BJ (cell line): ENCODE measurements around the gene KCNC4. TPM values are rescaled to one million over a fixed set of nuclear protein-coding genes. Genes with fewer than 3 reads are reported as not detected.

Source experiments
- CTCF ChIA-PET: fragments of 350-600 bp; formaldehyde crosslinking; extraction: SDS; loops from one replicate; lab custom pipeline; 2021; ENCODE audit warnings: antibody characterized with exemption, inconsistent platforms; lab: Yijun Ruan, JAX
- POLR2A ChIA-PET: fragments of 300-600 bp; sonication (Branson Sonifier 250); formaldehyde crosslinking; extraction: SDS; loops from one replicate; lab custom pipeline; 2021; ENCODE audit warnings: antibody characterized with exemption; lab: Charles Lee
- DNase-seq: peaks from one replicate; pipeline ENCODE4 v3.0.0-alpha.2; 2011; ENCODE audit warnings: low read depth
- H3K27me3 ChIP-seq: 2 replicates; pipeline ENCODE4 v1.6.0; 2011; ENCODE audit warnings: low read length; ENCODE audit not compliant: control insufficient read depth, insufficient read depth
- H3K36me3 ChIP-seq: 2 replicates; pipeline ENCODE4 v1.5.1; 2011; ENCODE audit warnings: low read length; ENCODE audit not compliant: control insufficient read depth, insufficient read depth
- H3K4me3 ChIP-seq: 2 replicates; pipeline ENCODE4 v1.5.1; 2011; ENCODE audit warnings: low read depth, mild to moderate bottlenecking, control low read depth, low read length
- polyA plus RNA-seq: library from polyadenylated mRNA; depleted of rRNA; stranded (reverse); fragments of >200 nt; gene quantifications from 2 replicates; pipeline ENCODE4 v1.2.3, GENCODE V29; 2011
- TF ChIP-seq, protein P1 (sequence below): IDR thresholded peaks from 2 replicates; pipeline ENCODE4 v1.5.1; 2011; ENCODE audit warnings: low read depth, mild to moderate bottlenecking, control low read depth, inconsistent platforms, low read length, moderate library complexity; ENCODE audit not compliant: insufficient read depth

Gene KCNC4
- polyA plus RNA-seq, 1 experiment = 2.6 TPM

- Histone ChIP-seq H3K36me3 (no peaks in the 10 kb centered on the region), H3K27me3 (no peaks in the 10 kb centered on the region), H3K4me3 (no peak overlapping the region)
- CTCF ChIA-PET = interaction anchor here (1.0 to 18.4 kb wide), 5 partner anchors 107 to 417 kb away, joined by 3 to 1014 read pairs (median 101); partner anchors contain the start of gene PROK1
- POLR2A ChIA-PET = no interaction called here
- TF ChIP-seq, protein P1, sequence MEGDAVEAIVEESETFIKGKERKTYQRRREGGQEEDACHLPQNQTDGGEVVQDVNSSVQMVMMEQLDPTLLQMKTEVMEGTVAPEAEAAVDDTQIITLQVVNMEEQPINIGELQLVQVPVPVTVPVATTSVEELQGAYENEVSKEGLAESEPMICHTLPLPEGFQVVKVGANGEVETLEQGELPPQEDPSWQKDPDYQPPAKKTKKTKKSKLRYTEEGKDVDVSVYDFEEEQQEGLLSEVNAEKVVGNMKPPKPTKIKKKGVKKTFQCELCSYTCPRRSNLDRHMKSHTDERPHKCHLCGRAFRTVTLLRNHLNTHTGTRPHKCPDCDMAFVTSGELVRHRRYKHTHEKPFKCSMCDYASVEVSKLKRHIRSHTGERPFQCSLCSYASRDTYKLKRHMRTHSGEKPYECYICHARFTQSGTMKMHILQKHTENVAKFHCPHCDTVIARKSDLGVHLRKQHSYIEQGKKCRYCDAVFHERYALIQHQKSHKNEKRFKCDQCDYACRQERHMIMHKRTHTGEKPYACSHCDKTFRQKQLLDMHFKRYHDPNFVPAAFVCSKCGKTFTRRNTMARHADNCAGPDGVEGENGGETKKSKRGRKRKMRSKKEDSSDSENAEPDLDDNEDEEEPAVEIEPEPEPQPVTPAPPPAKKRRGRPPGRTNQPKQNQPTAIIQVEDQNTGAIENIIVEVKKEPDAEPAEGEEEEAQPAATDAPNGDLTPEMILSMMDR = no peak
- DNase-seq = no peak
These were observed 9.9 kb upstream of the KCNC4 start for GRCh38 chr1:110200190-110200589.

DNA sequence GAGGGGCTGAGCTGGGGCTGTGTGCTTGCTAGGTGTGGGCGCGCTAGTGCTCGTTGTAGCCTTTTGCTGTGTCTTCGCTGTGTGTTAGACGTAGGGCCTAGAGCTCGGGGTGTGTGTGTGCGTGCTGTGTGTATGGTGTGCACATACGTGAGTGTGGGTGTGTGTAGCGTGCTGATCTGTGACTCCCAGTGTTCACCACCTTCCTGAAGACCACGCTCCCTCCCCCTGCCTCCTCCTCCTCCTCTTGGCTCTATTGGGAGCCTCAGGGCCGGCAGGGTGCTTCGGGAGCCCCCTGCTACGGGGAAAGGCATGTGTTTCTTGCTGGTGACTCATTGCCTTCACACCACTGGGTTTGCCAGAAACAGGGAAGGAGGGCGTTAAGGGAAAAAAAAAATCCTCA, 9.4 kb upstream of the KCNC4 start:
- Histone ChIP-seq H3K36me3 (no peaks in the 10 kb centered on the region), H3K27me3 (no peaks in the 10 kb centered on the region), H3K4me3 (no peak overlapping the region)
- ChIA-PET POLR2A (interaction anchor here (0.7 kb wide), 1 partner anchor 342 kb away, joined by 3 read pairs; no protein-coding TSS in a partner anchor), CTCF (interaction anchor here (0.9 to 18.4 kb wide), 8 partner anchors 84 to 416 kb away, joined by 3 to 1014 read pairs (median 5); partner anchors contain the start of gene PROK1)
- DNase-seq = no peak
- TF ChIP-seq, protein P1 = no peak

GRCh38 chr1:110201157-110201825, 8.8 kb upstream of the KCNC4 start:
- Histone ChIP-seq H3K27me3 (no peaks in the 10 kb centered on the region), H3K4me3 (no peak overlapping the region), H3K36me3 (no peaks in the 10 kb centered on the region)
- TF ChIP-seq, protein P1 = no peak
- no peak for DNase-seq
- ChIA-PET POLR2A (interaction anchor here (0.7 kb wide), 1 partner anchor 342 kb away, joined by 3 read pairs; no protein-coding TSS in a partner anchor), CTCF (interaction anchor here (0.9 to 18.4 kb wide), 15 partner anchors 10 to 415 kb away, joined by 3 to 1014 read pairs (median 4); partner anchors contain the start of gene PROK1)

DNA sequence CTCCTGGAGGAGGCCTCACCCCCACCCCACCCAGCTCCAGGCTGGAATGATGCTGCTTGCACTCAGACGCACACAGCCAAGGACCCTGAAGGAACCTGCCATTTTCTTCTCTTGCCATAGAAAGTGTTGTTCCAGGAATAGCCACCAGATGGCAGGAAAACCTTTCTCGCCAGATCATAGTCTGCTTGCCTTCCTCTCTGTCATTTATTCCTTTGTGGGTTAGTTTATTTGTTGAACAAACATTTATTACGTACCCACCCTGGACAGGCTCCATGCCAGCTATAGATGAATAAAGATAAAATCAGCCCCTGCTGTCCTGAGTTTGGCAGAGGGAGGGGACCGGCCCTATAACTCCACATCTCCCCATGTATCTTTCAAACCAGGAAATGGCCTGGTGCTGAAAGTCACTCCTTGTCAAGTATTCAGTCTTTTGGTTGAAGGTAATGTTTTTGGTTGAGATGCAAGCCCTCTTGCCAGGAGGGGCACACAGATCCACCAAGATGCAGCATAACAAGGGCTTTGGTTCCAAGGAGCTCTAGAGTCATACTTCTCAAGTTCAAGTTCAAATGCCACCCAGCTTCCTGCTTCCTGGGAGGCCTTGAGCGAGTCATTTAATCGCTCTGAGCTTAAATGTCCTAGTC, 7.0 kb upstream of the KCNC4 start:
- CTCF ChIA-PET = interaction anchor here (0.6 to 18.4 kb wide), 45 partner anchors 10 to 307 kb away, joined by 3 to 1014 read pairs (median 4); partner anchors contain the start of genes LAMTOR5, PROK1 and RBM15
- no peaks in the 10 kb centered on the region for H3K27me3 ChIP-seq
- no peak overlapping the region for H3K4me3 ChIP-seq
- no peak for DNase-seq
- no peaks in the 10 kb centered on the region for H3K36me3 ChIP-seq
- TF ChIP-seq, protein P1 = peak; percentile 79
- POLR2A ChIA-PET = no interaction called here

DNA sequence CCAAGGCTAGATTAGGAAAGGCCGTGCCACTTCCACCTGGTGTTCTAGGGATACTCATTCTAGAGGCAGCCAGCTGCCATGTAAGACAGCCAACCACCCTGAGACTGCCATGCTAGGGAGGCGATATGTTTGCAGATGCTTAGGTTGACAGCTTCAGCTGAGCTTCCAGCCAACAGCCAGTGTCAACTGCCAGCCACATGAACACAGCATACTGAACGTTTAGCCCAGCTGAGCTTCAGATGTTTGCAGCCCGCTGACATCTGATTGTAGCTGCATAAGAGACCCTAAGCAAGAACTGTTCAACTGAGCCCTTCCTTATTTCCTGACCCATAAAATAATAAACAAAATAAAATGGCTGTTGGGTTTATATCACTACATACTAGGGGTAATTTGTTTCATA, 5.0 kb upstream of the KCNC4 start:
- H3K4me3 ChIP-seq = no peak overlapping the region
- no peaks in the 10 kb centered on the region for H3K27me3 ChIP-seq
- no peaks in the 10 kb centered on the region for H3K36me3 ChIP-seq
- TF ChIP-seq, protein P1 = no peak
- ChIA-PET CTCF (interaction anchor here (1.0 to 18.4 kb wide), 8 partner anchors 9 to 291 kb away, joined by 3 to 1014 read pairs (median 8); partner anchors contain the start of gene PROK1), POLR2A (no interaction called here)
- no peak for DNase-seq
